ENCODE measurements around the gene LIPE.

Gene LIPE

DNA sequence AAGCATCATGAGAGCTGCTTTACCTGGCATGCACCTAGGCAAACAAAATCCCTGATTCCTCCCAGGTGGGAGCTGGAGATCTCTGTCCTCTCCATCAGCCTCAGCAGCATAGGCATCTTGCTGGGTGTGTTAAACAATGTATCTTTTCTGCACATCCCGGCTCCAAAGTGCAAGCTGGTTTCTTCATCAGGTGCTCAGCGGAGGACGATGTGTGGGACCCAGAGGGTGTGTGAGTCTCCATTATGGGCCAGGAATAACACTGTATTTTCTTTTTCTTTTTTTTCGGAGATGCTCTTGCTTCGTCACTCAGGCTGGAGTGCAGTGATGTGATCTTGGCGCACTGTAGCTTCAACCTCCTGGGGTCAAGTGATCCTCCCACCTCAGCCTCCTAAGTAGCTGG, 47.0 kb downstream of the LIPE start:
- no peak for DNase-seq (ENCODE audit: low spot score)

DNA sequence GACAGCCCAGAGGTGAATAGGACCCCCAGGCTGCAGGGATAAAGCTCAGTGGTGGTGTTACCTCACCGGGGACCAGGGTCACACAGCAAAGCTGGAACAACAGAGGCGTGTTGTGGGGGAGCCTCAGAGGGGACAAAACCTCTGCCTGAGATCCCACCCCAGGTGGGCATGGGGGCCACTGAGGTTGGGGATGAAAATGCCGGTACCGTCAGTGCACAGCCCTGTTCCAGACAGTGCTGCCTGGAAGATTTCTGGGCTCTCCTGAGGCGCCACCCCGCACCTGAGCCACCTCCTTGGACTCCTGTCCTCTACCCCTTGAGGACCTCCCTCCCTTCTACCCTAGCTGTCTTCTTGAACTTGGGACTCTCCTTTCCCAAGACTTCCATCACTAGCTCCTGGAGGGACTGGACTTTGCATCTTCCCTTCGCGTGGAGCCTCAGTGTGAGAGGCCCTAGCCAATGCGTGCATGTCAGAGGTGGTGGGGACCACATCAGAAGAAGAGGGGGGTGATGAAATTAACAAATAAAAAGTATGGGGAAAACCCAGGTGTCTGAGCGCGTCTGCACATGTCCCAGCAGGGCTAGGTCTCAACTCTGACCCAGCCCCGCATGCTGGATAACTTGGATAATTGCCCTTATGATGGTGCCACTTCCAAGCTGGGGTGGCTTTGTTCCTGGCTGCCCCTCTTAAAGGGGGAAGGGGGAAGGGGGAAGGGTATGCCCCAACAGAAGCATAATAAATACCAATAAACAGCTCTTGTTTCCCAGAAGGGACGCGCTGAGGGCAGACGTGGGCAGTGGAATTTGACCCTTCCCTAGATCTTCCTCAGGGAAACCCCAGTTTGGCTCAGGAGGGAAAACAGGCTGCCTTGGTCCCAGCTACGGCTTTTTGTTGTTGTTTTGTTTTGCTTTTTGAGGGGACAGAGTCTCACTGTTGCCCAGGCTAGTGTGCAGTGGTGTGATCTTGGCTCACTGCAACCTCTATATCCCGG, 48.7 kb downstream of the LIPE start:
- DNase-seq (ENCODE audit: low spot score): no peak

- no peak for DNase-seq (ENCODE audit: low spot score)
Measured at GRCh38 chr19:42376177-42376555, 51.0 kb downstream of the LIPE start.

DNA sequence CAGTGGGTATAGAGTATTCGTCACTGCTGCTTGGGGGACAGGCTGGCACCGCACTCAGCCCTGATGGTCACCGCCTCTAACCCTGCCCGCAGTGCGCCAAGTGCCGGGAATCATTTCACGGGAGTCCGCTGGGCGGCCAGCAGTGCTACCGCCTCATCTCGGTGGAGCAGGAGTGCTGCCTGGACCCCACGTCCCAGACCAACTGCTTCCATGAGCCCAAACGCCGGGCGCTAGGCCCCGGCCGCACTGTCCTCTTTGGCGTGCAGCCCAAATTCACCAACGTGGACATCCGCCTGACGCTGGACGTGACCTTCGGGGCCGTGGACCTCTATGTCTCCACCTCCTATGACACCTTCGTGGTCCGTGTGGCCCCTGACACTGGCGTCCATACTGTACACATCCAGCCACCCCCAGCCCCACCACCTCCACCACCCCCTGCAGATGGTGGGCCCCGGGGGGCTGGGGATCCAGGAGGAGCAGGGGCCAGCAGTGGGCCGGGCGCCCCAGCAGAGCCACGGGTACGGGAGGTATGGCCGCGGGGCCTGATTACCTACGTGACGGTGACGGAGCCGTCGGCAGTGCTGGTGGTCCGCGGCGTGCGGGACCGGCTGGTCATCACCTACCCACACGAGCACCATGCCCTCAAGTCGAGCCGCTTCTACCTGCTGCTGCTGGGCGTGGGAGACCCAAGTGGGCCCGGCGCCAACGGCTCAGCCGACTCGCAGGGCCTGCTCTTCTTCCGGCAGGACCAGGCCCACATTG, 51.6 kb downstream of the LIPE start:
- DNase-seq (ENCODE audit: low spot score): no peak

- DNase-seq (ENCODE audit: low spot score): no peak
Measured at GRCh38 chr19:42374826-42375376, 52.3 kb downstream of the LIPE start.

DNA sequence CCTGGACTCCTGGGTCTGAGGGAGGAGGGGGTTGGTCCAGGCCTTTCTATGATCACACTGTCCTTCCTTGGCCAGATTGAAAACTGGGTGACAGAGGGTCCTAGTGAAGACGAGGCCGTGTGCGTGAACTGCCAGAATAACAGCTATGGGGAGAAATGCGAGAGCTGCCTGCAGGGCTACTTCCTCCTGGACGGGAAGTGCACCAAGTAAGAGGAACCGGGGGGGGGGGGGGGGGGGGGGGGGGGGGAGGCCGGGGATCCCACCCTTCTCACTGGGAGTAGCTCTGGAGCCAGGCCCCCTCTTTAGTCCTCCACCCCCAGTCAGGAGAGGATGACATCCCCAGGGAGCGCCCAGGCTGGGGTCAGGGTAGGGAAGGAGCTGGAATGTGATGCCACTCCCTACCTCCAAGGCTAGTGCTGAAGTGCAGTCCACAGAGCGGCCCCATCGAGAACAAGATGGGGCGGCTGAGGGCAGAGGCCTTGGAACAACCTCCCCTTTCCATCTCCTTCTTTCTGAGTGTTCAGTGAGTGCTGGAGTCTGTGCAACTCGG, 56.5 kb downstream of the LIPE start:
- DNase-seq (ENCODE audit: low spot score): no peak

GRCh38 chr19:42370068-42370520, 57.1 kb downstream of the LIPE start:
- peak; percentile 81 for DNase-seq (ENCODE audit: low spot score)

GRCh38 chr19:42369433-42370067, 57.6 kb downstream of the LIPE start:
- no peak for DNase-seq (ENCODE audit: low spot score)

DNA sequence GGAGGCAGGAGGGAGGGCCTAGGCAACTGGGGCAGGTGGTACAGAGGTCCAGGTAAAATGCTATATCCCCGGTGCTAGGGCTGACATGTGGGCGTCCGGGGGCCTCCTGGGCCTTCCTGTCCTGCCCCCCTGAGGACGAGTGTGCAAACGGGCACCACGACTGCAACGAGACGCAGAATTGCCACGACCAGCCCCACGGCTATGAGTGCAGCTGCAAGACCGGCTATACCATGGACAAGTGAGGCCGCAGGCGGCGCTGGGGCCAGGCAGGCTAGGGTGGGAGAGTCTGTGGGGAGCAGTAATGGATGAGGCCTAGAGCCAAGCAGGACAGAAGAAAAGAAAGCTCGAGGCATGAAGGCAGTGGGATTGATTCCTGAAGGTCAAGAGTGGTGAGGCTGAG, 58.4 kb downstream of the LIPE start:
- no peak for DNase-seq (ENCODE audit: low spot score)

DNA sequence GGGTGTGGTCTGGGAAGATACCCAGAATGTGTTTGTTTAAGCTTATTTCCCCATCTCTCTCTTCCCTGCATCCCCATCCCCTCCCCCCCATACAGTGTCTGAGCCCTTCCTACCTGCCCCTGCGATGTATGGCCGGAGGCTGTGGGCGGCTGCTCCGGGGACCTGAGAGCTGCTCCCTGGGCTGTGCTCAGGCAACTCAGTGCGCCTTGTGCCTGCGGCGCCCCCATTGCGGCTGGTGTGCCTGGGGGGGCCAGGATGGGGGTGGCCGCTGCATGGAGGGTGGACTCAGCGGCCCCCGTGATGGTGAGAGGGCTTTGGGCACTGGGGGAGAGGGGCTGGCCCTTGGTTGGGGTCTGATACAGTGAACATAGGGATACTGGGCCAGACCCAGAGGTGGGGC, 58.8 kb downstream of the LIPE start:
- no peak for DNase-seq (ENCODE audit: low spot score)

DNA sequence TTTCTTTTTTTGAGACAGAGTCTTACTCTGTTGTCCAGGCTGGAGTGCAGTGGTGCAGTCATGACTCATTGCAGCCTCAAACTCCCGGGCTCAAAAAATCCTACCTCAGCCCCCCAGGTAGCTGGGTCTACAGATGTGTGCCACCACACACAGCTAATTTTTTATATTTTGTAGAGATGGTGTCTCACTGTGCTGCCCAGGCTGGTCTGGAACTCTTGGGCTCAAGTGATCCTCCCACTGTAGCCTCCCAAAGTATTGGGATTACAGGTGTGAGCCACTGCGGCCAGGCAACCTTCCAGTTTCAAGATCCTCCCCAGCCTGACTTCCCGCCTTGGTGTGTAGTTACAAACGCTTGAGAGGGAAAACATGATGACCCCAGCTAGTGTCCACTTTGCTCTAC, 59.3 kb downstream of the LIPE start:
- DNase-seq (ENCODE audit: low spot score): no peak

- DNase-seq (ENCODE audit: low spot score): no peak
Measured at GRCh38 chr19:42366673-42367072, 60.5 kb downstream of the LIPE start.

DNA sequence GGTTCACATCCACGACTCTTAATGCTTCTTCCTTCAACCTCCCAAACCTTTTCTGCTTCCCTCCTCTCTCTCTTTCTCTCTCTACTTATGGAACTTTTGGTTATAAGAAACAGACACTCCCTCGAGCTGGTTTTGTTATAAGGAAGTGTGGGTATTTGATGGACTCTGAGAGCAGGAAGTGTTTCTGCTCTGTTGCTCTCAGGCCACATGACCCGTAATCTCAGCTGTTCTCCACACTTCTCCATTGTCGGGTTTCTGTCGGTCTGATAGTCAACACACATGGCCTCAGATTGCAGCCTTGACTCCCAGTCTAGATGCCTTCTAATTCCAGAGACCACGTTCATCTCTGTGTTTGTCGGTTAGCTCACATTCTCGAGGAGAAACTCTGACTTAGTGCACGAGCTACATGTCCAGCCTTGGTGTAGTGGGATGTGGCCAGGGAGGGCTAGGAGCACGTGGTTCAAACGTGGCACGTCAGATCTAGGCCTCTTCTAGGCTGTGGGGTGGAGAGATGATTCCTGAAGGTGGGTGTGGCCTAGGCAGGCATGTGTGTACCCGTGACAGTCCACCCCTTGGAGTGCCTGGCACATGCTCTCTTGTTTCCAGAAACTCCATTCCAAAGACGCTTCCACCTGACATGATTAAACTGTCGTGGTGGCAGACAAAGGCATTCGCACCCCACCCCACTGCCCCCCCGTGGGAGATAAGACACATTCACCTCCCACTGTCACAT, 63.4 kb downstream of the LIPE start:
- DNase-seq (ENCODE audit: low spot score): no peak

DNA sequence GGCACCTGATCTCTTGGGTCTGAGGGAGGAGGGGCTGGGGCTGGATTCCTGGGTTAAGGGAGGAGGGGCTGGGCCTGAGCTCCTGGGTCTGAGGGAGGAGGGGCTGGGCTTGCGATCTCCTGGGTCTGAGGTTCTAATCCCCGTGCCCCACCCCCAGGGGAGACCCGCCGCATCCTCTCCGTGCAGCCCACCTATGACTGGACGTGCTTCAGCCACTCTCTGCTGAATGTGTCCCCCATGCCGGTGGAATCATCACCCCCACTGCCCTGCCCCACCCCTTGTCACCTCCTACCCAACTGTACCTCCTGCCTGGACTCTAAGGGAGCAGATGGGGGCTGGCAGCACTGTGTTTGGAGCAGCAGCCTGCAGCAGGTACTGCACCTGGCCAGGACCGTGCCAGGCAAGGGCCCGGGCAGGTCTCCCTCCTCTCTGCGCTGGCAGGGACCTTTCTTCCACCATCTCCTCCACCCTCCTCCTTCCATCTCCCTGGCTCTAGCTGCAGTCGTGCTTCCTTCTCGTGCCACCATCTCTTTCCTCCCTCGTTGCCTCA, 64.2 kb downstream of the LIPE start:
- DNase-seq (ENCODE audit: low spot score): no peak

GRCh38 chr19:42362342-42362741, 64.8 kb downstream of the LIPE start:
- no peak for DNase-seq (ENCODE audit: low spot score)

GRCh38 chr19:42361545-42361910, 65.7 kb downstream of the LIPE start:
- DNase-seq (ENCODE audit: low spot score): no peak

DNA sequence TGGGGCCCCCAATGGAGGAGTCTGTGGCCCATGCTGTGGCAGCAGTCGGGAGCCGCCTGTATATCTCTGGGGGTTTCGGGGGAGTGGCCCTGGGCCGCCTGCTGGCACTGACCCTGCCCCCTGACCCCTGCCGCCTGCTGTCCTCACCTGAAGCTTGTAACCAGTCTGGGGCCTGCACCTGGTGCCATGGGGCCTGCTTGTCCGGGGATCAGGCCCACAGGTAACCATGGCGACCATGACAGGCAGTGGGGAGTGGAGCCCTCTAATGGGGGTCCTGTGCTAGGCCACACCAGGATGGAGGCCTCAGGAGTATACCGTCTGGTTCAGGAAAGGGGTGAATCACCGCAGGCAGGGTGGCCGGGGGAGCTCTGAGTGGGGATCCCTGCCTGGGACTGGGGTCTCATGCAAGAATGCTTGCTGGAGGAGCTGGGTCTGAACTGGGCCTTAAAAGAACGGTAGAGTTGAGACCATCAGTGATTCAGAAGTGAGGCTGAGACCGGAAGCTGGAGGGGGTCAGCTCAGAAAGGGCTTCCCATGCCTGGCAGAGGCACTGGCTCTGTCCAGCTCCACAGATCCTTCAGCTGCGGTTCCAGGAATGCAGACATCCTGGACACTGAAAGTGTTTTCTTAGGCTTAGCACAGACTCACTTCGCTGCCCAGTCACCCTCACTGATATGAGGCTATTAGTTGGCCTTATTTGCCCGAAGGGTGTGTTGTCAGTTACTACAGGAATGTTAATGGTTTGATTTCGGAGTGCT, 66.2 kb downstream of the LIPE start:
- DNase-seq (ENCODE audit: low spot score): peak; percentile 87

GRCh38 chr19:42357290-42357689, 69.9 kb downstream of the LIPE start:
- DNase-seq (ENCODE audit: low spot score): no peak

DNA sequence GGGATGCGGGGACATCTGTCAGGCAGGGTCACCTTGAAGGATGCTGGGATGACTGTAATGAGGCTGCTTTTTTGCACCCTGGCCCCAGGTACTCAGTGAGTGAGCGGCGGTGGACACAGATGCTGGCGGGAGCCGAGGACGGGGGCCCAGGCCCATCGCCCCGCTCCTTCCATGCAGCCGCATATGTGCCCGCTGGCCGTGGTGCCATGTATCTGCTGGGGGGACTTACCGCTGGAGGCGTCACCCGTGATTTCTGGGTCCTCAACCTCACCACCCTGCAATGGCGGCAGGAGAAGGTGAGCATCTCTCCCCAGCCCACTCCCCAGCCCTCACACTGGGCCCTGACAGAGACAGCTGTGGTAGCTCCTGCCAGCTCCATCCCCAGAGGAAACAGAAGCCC, 70.5 kb downstream of the LIPE start:
- DNase-seq (ENCODE audit: low spot score): no peak

DNA sequence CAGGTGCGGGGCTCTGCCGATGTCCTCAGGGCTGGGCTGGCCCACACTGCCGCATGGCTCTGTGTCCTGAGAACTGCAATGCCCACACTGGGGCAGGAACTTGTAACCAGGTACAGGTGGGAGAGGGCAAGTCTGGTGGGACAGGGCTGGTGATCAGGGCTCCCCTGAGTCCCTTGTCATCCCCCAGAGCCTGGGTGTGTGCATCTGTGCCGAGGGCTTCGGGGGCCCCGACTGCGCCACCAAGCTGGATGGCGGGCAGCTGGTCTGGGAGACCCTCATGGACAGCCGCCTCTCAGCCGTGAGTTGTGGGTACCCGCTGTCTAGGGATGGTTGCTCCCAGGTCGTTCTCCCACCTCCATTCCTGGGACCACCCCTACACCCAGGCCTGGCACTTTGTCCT, 71.3 kb downstream of the LIPE start:
- no peak for DNase-seq (ENCODE audit: low spot score)
